Measurements from ENCODE around the gene RAD51B.
"Not testable (repeated sequence)": the region's sequence is repeated elsewhere in the genome, so short reads cannot be mapped to it uniquely, and the experiment has no call there.

Gene RAD51B

GRCh38 chr14:68018598-68018997 lies 199.0 kb downstream of the RAD51B start:
- no peak for DNase-seq

- DNase-seq, result no peak
These were observed 200.9 kb downstream of the RAD51B start for GRCh38 chr14:68020493-68020892.

- no peak for DNase-seq
These were observed 201.6 kb downstream of the RAD51B start for GRCh38 chr14:68020999-68021663.

GRCh38 chr14:68027276-68027675 lies 207.7 kb downstream of the RAD51B start:
- no peak for DNase-seq

GRCh38 chr14:68028075-68028474 lies 208.5 kb downstream of the RAD51B start:
- no peak for DNase-seq

- DNase-seq, result not testable (repeated sequence)
These were observed 211.4 kb downstream of the RAD51B start for GRCh38 chr14:68031011-68031410.

GRCh38 chr14:68032154-68032553 lies 212.6 kb downstream of the RAD51B start:
- DNase-seq, result no peak

- no peak for DNase-seq
These were observed 213.9 kb downstream of the RAD51B start for GRCh38 chr14:68033336-68033932.

- no peak for DNase-seq
These were observed 215.3 kb downstream of the RAD51B start for GRCh38 chr14:68034896-68035295.

- DNase-seq, result no peak
These were observed 216.6 kb downstream of the RAD51B start for GRCh38 chr14:68036202-68036601.

GRCh38 chr14:68039593-68039992 lies 220.0 kb downstream of the RAD51B start:
- no peak for DNase-seq

- DNase-seq, result no peak
These were observed 221.2 kb downstream of the RAD51B start for GRCh38 chr14:68040633-68041369.

- DNase-seq, result no peak
These were observed 222.3 kb downstream of the RAD51B start for GRCh38 chr14:68041876-68042354.

- no peak for DNase-seq
These were observed 223.1 kb downstream of the RAD51B start for GRCh38 chr14:68042586-68043210.

GRCh38 chr14:68043752-68044151 lies 224.2 kb downstream of the RAD51B start:
- no peak for DNase-seq

- no peak for DNase-seq
These were observed 228.3 kb downstream of the RAD51B start for GRCh38 chr14:68047906-68048305.

GRCh38 chr14:68048815-68049214 lies 229.2 kb downstream of the RAD51B start:
- DNase-seq, result not testable (repeated sequence)

- DNase-seq, result no peak
These were observed 230.6 kb downstream of the RAD51B start for GRCh38 chr14:68050177-68050576.

GRCh38 chr14:68051146-68051545 lies 231.6 kb downstream of the RAD51B start:
- no peak for DNase-seq

GRCh38 chr14:68060198-68060597 lies 240.6 kb downstream of the RAD51B start:
- no peak for DNase-seq

- no peak for DNase-seq
These were observed 243.1 kb downstream of the RAD51B start for GRCh38 chr14:68062651-68063050.

GRCh38 chr14:68065322-68065721 lies 245.7 kb downstream of the RAD51B start:
- no peak for DNase-seq
